GM23248 (cell line): Measurements from ENCODE around the gene RBMS1.

Experiments used
- EZH2 ChIP-seq: fragments of 200-600 bp; sonication (generic); IDR thresholded peaks from 2 replicates; pipeline ENCODE4 v1.6.1; 2018; ENCODE audit warnings: antibody characterized with exemption, mild to moderate bottlenecking; ENCODE audit not compliant: insufficient read depth, poor library complexity, severe bottlenecking
- EZH2phosphoT487 ChIP-seq: fragments of 200-600 bp; sonication (generic); IDR thresholded peaks from 2 replicates; pipeline ENCODE4 v1.6.1; 2018; ENCODE audit warnings: antibody characterized with exemption, moderate library complexity, mild to moderate bottlenecking, low read depth; ENCODE audit not compliant: insufficient read depth

GRCh38 chr2:160336105-160336504, 157.5 kb downstream of the RBMS1 start:
- TF ChIP-seq EZH2phosphoT487 (no peak), EZH2 (no peak)
